GM12872 (cell line): Measurements from ENCODE around the gene FXYD2.

ENCODE experiments used
- CTCF ChIP-seq: IDR thresholded peaks from 3 replicates; pipeline ENCODE4 v1.5.1; 2011; ENCODE audit warnings: low read depth, mild to moderate bottlenecking, low read length, moderate library complexity; ENCODE audit not compliant: insufficient read depth

The FXYD2 gene

GRCh38 chr11:117862019-117862725, 37.6 kb upstream of the FXYD2 start:
- no peak for TF ChIP-seq CTCF

GRCh38 chr11:117861151-117862018, 36.8 kb upstream of the FXYD2 start:
- TF ChIP-seq CTCF = no peak

GRCh38 chr11:117860139-117860538, 35.6 kb upstream of the FXYD2 start:
- no peak for TF ChIP-seq CTCF

GRCh38 chr11:117859488-117860112, 35.1 kb upstream of the FXYD2 start:
- TF ChIP-seq CTCF = no peak

GRCh38 chr11:117859061-117859460, 34.5 kb upstream of the FXYD2 start:
- TF ChIP-seq CTCF = no peak

GRCh38 chr11:117857734-117858414, 33.3 kb upstream of the FXYD2 start:
- no peak for TF ChIP-seq CTCF
